Neuron (in vitro differentiated cells): ENCODE measurements around the gene DHRS4.
"Not testable (repeated sequence)": the region's sequence is repeated elsewhere in the genome, so short reads cannot be mapped to it uniquely, and the experiment has no call there.

Experiments
- H2AFZ ChIP-seq: one replicate; pipeline ENCODE4 v1.6.1; 2013; ENCODE audit warnings: low read depth, mild to moderate bottlenecking, inconsistent platforms, low read length, moderate library complexity
- H3K27me3 ChIP-seq: one replicate; pipeline ENCODE4 v1.6.1; 2013; ENCODE audit warnings: low read length; ENCODE audit not compliant: insufficient read depth
- H3K36me3 ChIP-seq: one replicate; pipeline ENCODE4 v1.6.1; 2013; ENCODE audit warnings: low read length; ENCODE audit not compliant: insufficient read depth
- H3K4me1 ChIP-seq: one replicate; pipeline ENCODE4 v1.6.1; 2013; ENCODE audit warnings: low read length; ENCODE audit not compliant: insufficient read depth
- H3K4me3 ChIP-seq: 2 replicates; pipeline ENCODE4 v1.5.1; 2013; ENCODE audit warnings: mild to moderate bottlenecking, low read length, moderate library complexity
- H3K9me3 ChIP-seq: one replicate; pipeline ENCODE4 v1.6.1; 2013; ENCODE audit warnings: low read length

Gene DHRS4

DNA sequence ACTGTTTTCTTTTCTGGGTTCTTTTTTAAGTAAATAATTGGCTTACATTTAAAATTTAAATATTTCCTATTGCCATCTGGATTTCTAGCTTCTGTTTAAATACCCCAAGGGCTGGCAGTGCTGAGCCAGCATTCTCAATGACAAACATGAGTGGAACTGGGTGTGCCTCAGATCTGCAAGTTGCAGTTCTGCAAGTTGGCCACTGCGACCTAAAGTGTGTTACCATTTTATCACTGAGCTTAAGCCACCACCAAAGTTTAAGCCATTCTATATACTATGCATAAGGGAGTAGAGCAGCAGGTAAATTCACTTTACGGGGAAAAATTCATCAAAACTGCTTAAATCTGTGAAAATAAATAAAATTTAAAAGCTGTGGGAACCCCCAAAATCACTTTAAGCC, 23.6 kb downstream of the DHRS4 start:
- H3K4me3 ChIP-seq, H3K27me3 ChIP-seq, H2AFZ ChIP-seq, H3K9me3 ChIP-seq, H3K36me3 ChIP-seq, H3K4me1 ChIP-seq: not testable (repeated sequence)

DNA sequence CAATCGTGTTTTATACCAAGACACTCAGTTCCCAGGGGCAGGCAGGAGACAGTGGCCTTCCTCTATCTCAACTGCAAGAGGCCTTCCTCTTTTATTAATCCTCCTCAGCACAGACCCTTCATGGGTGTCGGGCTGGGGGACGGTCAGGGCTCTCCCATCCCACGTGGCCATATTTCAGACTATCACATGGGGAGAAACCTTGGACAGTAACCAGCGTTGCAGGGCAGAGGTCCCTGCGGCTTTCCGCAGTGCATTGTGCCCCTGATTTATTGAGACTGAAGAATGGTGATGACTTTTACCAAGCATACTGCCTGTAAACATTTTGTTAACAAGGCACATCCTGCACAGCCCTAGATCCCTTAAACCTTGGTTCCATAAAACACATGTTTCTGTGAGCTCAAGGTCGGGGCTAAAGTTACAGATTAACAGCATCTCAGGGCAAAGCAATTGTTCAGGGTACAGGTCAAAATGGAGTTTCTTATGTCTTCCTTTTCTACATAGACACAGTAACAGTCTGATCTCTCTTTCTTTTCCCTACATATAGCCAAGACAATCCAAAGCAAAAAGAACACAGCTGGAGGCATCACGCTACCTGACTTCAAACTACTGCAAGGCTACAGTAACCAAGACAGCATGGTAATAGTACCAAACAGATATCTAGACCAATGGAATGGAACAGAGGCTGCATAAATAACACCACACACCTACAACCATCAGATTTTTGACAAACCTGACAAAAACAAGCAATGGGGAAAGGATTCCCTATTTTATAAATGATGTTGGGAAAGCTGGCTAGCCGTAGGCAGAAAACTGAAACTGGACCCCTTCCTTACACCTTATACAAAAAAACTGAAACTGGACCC, 28.6 kb downstream of the DHRS4 start:
- H3K9me3 ChIP-seq, H3K4me3 ChIP-seq, H3K36me3 ChIP-seq, H2AFZ ChIP-seq, H3K27me3 ChIP-seq, H3K4me1 ChIP-seq: not testable (repeated sequence)

DNA sequence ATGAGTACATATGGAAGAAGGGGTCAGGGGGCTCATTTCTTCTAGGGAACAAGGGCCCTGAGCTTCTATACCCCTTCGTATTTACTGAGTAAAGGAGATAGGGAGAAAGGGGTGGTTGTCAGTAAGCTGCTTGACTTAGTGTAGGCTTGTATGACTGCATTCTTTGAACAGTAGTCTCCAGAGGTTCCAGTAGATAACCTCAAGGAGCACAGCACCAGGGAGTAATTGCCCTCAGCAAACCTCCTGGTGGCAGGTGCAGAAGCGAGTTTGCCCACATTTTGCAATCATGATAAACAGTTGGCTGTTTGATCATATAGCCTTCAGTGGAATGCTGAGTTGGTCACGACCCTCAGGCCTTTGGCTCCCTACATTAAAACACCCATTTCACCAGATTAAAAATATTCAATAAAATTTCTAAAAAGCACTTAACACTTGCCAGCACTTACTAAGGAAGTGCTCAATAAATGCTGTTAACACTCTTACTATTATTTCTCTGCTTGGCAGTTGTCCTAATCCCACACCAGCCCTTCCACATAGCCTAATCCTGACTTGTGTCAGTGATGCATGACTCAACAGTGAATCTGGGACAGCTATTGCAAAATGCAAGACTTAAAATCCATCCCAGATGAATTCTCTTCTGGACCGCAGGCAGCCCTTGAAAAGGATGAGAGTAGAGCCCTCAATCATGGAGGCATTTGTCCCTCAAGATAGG, 31.5 kb downstream of the DHRS4 start:
- H3K27me3 ChIP-seq = no peaks in the 10 kb centered on the region
- no peak overlapping the region for H3K4me3 ChIP-seq
- H3K36me3 ChIP-seq = no peaks in the 10 kb centered on the region
- no peaks in the 10 kb centered on the region for H3K4me1 ChIP-seq
- no peak overlapping the region for H2AFZ ChIP-seq
- no peaks in the 10 kb centered on the region for H3K9me3 ChIP-seq

DNA sequence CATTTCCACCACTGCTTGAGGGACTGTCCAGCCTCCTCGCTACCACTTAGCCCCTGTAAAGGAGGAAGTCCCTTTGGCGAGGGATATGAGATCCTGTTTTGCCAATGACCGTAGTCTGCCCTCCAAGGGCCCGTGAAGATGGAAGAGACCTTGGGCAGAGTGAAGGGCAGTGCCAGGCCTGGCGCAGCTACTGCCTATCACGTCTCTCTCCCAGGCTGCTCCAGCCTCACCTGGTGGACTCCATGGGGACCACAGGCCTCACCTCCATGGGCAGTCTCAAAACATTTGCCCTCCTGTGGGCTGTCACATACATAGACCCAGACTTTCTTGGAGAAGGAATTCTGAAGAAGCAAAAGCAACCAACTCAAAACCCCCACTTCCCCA, 34.6 kb downstream of the DHRS4 start:
- not testable (repeated sequence) for H3K9me3 ChIP-seq, H3K36me3 ChIP-seq, H3K27me3 ChIP-seq, H3K4me1 ChIP-seq, H3K4me3 ChIP-seq, H2AFZ ChIP-seq

DNA sequence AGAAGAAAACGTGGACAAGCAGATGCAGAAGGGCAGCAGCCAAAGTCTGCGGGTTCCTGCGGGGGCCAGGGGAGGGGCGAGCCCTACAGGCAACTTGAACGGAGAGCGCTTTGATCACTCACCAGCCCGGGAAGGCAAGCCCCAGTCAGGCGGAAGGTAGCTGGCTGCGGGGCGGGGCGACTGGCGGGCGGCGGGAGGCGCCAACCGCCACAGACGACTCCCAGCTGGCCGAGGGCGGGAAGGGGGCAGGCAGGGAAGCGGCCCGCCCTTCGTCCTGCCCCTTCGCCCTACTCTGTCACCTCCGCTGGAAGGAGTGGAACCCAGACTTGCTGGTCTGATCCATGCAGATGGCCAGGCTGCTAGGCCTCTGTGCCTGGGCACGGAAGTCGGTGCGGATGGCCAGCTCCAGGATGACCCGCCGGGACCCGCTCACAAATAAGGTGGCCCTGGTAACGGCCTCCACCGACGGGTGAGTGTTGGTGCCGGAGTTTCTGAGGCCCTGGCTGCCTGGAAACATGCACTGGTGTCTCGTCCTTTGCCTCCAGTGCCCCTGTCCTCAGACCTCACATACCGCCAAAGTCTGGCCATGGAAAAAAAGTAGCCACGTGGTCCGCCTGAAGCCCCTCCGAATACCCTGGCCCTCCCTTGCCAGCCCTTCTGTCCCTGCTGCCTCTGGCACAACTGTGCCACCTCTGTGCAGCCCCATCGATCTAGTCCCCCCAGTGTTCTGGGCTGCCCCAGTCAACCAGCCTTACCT, 35.2 kb downstream of the DHRS4 start, which contains the start of gene DHRS4L2:
Gene DHRS4L2, plus strand, starts transcription at position 323 of the 757 bp plus-strand sequence. Its CDS starts 19 bp downstream, at position 342.
- H2AFZ ChIP-seq, H3K27me3 ChIP-seq, H3K4me3 ChIP-seq, H3K4me1 ChIP-seq, H3K9me3 ChIP-seq, H3K36me3 ChIP-seq: not testable (repeated sequence)

DNA sequence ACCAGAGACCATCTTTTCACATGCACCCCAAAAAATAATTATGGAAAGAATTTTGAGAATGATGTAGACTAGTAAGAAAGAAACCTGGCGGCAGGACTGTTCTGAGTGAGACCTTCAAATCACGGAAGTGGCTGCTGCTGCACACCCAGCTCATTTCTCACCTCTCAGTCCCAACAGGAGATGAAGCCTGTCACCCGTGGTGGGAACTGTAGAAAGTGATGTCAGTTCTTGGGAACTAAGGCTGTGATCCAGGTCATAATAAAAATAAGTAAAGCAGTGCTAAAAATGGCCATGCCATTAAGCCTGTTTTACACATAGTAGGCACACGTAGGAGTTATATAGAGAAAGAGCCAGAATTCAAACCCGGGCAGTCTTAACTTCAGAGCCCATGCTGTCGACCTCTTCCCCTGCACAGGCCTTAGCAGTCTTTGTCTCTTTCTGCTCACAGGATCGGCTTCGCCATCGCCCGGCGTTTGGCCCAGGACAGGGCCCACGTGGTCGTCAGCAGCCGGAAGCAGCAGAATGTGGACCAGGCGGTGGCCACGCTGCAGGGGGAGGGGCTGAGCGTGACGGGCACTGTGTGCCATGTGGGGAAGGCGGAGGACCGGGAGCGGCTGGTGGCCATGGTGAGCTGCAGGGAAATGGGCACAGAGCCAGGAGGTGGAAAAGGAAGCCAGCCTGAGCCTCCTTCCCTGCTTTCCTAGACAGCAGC, 36.3 kb downstream of the DHRS4 start:
- not testable (repeated sequence) for H3K4me3 ChIP-seq, H3K4me1 ChIP-seq, H2AFZ ChIP-seq, H3K9me3 ChIP-seq, H3K36me3 ChIP-seq, H3K27me3 ChIP-seq

DNA sequence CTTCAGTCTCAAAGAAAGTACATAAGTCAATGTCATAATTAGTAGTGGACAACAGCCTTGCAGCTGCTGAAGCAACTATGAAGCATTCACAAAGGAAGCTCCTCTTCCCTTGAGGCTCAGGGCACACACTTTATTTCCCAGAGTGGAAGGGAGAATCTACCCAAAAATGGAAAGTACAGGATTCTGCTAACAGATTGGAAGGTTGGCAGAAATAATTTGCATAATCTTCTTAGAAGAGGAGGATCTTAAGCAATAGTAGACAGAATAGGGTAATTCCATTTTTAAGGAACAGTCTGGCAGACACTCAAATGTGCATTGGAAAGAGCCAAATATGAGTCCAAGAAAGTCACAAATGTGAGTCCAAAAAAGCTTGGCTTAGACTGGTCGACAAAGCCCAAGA, 37.4 kb downstream of the DHRS4 start:
- H3K36me3 ChIP-seq, H3K4me3 ChIP-seq, H3K27me3 ChIP-seq, H3K4me1 ChIP-seq, H2AFZ ChIP-seq, H3K9me3 ChIP-seq: not testable (repeated sequence)

DNA sequence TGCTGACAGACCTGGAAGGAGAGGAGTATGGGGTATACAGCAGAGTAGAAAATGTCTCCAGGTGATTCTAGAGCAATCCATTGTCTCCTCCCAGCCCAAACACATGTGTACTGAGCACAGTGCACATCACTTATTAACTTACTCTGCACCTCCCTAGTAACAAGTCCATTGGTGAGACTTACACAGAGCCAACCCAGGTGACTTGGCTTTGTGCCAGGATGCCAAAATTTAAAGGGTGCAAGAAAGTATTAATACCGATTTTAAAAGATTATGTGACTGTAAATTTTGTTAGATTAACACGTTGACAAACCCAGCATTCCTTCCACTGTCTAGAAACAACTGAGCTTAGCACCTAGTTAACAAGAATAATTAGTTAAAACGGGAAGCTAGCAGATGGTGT, 39.5 kb downstream of the DHRS4 start:
- not testable (repeated sequence) for H2AFZ ChIP-seq

DNA sequence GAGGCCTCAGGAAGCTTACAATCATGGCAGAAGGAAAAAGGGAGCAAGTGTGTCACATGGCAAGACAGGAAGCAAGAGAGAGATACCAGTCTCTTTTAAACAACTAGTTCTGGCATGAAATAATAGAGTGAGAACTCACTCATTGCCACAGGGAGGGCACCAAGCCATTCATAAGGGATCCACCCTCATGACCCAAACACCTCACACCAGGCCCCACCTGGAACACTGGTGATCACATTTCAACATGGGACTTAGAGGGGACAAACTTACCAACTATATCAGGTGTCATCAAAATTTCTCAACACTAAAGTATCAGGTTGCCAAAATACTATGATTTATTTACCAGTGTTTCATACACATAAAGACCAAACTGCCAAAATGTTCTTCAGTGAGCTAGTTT, 42.4 kb downstream of the DHRS4 start:
- H3K4me1 ChIP-seq, H3K9me3 ChIP-seq, H2AFZ ChIP-seq, H3K4me3 ChIP-seq, H3K27me3 ChIP-seq, H3K36me3 ChIP-seq: not testable (repeated sequence)

More for the DNA sequence above, 39.5 kb downstream of the DHRS4 start:
- not testable (repeated sequence) for H3K27me3 ChIP-seq, H3K4me3 ChIP-seq, H3K9me3 ChIP-seq, H3K4me1 ChIP-seq, H3K36me3 ChIP-seq

DNA sequence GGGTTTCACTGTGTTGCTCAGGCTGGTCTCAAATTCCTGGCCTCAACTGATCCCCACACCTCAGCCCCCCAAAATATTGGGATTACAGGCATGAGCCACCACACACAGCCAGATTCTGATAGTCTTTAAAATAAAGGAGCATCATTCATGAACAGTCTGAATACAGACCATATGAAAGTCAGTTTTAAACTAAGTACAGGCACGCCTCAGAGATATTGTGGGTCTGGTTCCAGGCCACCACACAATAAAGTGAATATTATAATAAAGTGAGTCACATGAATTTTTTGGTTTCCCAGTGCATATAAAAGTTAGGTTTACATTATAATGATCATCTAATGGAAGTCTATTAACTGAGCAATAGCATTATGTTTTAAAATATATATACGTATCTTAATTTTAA, 43.3 kb downstream of the DHRS4 start:
- not testable (repeated sequence) for H3K36me3 ChIP-seq, H2AFZ ChIP-seq, H3K4me1 ChIP-seq, H3K27me3 ChIP-seq, H3K4me3 ChIP-seq, H3K9me3 ChIP-seq

DNA sequence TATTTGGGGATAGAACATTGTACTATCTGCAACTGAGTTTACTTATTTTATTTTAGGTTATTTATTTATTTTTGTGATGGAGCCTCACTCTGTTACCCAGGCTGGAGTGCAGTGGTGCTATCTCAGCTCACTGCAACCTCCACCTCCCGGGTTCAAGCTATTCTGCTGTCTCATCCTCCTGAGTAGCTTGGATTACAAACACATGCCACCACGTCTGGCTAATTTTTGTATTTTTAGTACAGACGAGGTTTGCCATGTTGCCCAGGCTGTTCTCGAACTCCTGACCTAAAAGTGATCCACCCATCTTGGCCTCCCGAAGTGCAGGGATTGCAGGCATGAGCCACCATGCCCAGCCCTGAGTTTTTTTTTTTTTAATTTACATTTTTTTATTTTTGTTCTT, 46.1 kb downstream of the DHRS4 start:
- H3K4me1 ChIP-seq, H2AFZ ChIP-seq, H3K27me3 ChIP-seq, H3K9me3 ChIP-seq, H3K4me3 ChIP-seq, H3K36me3 ChIP-seq: not testable (repeated sequence)

DNA sequence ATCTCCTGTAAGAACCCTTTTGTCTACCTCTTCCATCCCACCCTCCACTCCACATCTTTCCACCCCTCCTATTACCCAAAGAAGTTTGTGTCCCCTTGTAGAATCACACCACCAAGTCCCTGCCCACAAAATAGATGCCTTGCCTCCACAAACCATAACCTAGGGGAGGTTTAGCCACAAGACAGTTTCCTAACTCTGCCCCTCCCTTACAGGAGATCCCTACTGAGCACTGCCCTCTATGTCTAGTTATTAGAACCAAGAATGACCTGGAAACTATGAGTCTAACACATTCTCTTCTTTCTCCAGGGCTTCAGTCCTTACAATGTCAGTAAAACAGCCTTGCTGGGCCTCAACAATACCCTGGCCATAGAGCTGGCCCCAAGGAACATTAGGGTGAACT, 47.5 kb downstream of the DHRS4 start:
- H3K36me3 ChIP-seq, H3K27me3 ChIP-seq, H2AFZ ChIP-seq, H3K4me3 ChIP-seq, H3K4me1 ChIP-seq, H3K9me3 ChIP-seq: not testable (repeated sequence)

DNA sequence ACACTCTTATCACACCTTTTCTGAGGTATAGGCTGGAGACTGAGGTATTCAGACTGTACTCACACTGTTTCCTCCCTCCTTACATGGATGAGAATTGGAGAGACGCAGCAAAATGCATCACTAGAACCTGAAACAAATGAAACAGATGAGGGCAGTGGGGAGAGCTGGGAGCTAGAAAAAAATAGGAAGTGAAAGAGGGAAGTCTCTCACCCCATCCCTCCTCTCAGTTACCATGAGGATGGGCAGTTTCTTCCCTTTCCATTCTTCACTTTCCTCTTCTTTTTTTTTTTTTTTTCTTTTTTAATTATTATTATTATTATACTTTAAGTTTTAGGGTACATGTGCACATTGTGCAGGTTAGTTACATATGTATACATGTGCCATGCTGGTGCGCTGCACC, 48.1 kb downstream of the DHRS4 start:
- H3K4me3 ChIP-seq, H3K9me3 ChIP-seq, H3K36me3 ChIP-seq, H3K4me1 ChIP-seq, H3K27me3 ChIP-seq, H2AFZ ChIP-seq: not testable (repeated sequence)
